GM21825 (cell line): ENCODE results near the gene CHST3.
"Not testable (repeated sequence)": the region's sequence is repeated elsewhere in the genome, so short reads cannot be mapped to it uniquely, and the experiment has no call there.

Experiments used
- ATAC-seq: cut with Tn5 transposase; IDR thresholded peaks from one replicate; pipeline ENCODE4 v1.9.1; 2021; ENCODE audit warnings: mild to moderate bottlenecking, moderate library complexity; ENCODE audit not compliant: unreplicated experiment

CHST3 gene

DNA sequence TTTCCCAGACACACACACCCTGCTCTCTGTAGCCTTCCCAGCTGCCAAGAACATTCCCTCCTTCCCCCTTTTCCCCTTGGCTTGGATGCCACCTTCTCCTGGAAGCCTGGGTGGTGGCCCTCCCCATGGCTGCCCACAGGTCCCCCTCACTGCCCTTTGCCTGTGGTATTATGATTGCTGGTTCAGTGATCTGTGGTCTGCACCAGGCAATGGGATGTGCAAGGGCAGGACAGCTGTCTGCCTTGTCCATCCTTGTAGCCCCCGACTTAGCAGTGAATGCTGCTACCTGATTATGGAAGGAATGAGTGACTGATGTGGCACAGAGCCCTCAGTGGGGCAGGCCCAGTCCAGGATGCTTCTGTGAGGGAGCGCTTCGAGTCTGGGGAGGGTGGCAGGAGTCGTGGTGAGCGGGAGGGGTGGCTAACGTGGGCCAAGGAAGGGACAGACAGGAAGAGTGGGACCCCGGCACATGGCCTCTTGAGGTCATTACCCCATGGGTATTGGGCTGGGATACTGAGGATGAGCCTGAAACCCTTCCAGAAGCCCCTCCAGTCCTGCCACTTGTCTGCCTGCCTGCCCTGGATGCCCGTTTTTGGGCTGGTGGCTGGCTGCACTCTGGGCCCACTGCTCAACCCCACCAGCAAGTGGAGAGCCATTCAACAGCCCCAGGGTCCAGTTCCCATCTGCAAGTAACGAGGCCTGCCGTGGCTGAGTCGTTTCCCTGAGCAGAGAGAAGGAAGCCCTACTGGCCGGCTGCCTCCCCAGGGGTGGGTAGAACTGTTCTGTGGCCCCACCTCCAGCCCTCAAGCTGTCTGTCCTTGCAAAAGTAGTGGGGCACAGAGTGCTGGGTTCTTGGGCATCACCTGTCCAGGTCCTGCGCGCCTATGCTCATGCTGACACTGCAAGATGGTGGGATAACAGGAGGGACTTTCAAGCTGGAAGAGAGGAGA is 8.8 kb downstream of the CHST3 start:
- no peak for ATAC-seq

DNA sequence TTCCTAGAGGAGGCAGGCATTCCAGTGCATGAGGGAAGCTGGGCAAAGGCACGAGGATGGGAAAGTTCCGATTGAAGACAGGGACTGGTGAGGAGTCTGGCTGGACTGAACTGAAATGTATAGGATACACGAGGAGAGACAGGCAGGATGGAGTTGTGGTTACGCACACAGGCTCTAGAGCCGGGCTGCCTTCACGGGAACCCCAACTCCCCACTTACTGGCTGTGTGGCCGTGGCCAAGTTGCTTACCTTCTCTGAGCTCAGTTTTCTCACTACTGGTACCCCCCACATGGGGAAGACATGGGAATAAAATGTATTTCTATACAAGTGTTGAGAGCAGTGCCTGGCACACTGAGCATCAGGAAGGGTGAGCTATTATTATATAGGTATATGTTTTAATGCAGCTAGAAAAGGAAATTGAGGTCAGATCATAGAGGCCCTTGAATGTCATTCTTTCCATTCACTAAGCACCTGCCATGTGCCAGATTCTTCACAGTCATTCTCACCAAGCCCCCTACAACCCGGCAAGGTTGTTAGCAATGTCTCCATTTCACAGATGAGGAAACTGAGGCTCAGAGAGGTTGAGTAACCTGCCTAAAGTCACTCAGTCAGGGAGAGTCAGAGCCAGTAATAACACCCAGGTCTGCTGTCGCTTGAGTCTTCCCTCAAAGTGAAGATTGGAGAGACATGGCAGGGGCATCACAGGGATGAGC is 9.7 kb downstream of the CHST3 start:
- no peak for ATAC-seq

DNA sequence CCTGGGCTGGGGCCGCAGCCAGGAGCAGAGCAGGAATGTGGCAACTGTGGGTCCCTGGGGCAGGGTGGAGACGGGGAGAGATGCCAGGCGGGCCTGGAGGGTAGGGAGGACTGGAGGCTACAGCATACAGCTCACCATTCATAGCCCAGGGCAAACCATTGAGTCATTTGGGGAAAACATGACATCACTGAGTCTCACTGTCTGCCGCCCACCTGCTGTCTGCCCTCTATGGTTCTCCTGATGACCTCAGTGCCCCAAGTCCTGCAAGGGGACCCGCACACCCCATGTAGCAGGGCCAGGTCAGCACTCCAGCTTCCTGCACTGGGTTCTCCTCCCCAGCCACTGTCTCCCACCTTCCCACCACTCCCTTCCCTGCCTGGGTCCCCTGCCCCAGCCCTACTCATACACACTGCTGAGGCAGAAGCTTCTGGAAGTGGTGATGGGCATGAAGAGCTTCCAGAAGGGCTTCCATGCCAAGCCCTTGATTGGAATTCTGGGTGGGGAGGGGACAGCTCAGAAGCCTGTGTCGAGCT is 10.4 kb downstream of the CHST3 start:
- ATAC-seq: no peak

DNA sequence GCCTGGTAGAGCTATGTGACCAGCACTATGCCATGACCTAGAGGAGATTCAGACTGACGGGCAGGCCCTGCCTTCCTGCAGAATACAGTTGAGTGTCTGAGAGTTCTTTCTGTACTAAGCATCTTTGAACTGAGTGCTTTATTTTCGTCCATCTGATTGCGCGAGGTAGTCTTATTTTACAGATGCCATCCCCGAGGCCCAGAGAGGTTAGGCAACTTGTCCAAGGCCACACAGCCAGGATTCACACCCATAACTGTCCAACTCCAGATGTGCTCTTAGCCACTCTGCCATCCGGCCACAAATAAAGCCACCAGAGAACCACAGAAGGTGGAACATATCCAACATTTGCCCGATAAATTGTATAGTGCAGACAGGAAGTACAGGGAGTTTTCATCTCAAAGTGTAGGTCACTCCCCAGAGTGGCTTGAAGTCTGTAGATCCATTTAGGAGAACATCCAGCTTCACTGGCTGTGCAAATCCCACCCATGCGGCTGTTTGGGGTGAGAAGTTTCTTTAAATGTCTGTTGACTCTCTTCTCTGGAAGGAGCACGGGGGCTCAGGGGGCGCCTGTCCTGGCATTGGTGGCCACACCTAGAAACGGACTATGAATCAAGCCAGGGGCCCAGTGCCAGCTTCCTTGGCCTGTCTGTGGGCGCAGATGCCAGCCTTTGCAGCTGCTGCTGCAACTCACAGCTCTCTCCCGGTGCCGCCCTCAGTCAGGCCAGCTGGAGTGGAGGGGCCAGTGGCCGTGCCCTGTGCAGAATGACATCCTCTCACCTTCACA is 11.1 kb downstream of the CHST3 start:
- ATAC-seq: no peak

DNA sequence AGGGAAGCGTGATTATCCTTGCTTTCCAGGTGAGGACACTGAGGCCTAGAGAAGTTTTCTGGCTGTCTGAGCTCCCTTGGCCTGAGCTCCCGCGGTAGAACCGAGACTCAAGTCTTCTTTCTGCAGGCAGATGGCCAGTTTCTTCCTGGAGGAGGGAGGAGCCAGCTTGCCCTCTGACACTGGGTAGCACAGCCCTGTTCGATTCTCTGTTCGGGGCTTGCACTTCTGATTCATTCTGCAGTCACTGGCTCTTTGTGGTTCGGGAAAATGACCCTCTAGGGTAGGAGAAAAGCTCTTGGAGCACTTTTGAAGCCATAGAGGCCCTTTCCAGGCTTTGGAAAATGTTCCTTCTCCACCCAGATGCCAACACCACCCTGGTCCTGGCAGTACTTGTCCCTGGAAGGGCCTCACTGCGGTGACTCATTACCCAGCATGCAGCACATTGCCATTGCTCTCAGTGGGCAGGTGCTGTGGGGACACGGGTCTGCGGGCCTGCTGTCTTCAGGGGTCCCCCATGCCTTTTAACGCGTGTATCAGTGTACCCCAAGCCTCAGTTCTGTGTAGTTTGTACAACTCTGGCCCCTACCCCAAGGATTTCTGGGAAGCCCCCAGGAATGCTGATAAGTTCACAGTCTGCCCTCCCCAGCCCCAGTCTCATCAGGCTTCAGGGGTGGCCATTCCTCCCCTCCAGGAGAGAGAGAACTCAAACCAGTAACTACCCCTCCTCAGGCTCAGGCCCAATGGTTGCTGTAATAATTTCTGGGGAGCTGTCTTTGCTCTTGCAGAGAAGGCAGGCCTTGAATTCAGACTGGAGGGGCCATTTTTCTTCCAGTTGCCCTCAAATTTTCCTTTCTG is 11.9 kb downstream of the CHST3 start:
- no peak for ATAC-seq

DNA sequence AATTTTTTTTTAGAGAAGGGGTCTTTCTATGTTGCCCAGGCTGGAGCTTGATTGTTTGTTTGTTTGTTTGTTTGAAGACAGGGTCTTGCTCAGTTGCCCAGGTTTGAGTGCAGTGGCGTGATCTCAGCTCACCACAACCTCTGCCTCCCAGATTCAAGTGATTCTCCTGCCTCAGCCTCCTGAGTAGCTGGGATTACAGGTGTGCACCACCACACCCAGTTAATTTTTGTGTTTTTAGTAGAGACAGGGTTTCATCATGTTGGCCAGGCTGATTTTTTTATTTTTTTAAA is 13.4 kb downstream of the CHST3 start:
- not testable (repeated sequence) for ATAC-seq

GRCh38 chr10:71978476-71978875 is 14.3 kb downstream of the CHST3 start:
- no peak for ATAC-seq

DNA sequence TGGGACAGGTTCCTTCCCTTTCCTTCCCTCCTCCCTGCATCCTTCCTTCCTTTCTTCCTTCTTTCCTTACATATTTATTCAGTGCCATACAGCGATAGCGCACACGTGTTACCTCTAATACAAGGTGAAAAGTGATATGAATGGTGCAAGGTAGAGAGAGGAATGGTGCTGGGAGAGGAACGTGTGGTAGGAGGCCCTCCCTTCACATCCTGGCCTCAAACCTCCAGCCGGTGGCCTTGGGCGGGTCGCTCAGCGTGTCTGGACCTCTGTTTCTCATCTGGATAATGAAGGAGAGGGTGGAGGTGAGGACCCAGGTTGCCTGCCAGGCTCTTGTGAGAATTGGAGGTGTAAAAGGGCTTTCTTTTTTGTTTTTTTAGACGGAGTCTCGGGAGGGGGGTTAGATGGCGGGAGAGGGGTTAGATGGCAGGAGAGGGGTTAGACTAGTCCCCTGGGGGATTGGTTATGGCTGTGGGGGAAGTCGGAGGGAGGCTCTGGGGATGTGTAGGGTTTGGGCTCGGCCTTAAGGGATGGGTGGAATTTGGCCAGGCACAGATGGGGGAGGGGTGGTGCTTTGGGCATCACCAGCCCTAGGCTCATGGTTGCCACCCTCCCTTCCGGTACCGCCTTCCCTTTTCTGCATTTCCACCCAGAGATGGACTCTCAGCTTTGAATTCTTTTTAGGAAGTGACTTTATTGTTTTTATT is 14.9 kb downstream of the CHST3 start:
- no peak for ATAC-seq

GRCh38 chr10:71979692-71980062 is 15.5 kb downstream of the CHST3 start:
- no peak for ATAC-seq

DNA sequence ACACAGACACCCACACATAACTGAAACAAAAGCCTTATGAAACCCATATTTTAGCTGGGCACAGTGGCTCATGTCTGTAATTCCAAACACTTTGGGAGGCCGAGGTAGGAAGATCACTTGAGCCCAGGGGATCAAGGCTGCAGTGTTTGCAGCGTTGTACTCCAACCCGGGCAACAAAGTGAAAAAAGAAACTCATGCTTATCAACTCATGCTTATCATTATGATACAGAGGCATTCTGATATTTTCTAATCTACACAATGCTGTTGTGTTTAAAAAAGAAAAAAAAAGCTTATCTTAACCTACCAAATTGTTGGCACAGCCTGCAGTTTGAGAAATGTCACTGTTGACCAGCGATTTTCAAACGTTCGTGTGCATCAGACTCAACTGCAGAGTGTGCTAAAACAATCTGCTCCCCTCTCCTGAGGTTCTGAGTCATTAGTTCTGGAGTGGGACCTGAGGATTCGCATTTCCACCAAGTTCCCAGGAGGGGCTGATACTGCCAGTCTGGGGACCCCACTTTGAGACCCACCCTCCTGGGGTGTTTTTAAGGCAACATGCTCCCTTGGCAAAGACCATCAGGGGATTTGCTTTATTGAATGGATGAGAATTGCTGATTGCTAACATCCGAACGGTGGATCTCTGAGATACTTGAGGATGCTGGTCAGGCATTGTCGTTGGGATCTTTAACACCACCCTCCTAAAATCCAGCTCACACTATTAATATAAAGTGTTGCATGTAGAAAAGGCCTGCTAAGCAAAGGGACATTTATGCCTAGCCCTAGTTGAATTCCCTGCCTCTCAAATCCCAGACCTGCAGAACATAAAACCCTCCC is 16.2 kb downstream of the CHST3 start:
- ATAC-seq: no peak

GRCh38 chr10:71981015-71981875 is 17.1 kb downstream of the CHST3 start:
- no peak for ATAC-seq

DNA sequence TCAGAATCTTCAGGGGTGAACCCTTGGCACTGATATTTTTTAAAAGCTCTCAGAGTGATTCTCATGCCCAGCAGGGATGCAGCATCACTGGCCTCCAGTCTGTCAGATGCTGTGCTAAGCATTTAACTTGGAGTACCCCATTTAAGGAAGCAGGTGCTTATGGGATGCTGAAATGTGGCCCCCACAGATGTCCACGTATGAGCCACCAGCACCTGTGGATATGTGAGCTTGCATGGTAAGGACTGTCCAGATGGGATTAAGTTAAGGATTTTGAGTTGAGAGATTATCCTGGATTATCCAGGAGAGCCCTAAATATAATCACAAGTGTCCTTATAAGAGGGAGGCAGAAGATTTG is 17.7 kb downstream of the CHST3 start:
- ATAC-seq: no peak

DNA sequence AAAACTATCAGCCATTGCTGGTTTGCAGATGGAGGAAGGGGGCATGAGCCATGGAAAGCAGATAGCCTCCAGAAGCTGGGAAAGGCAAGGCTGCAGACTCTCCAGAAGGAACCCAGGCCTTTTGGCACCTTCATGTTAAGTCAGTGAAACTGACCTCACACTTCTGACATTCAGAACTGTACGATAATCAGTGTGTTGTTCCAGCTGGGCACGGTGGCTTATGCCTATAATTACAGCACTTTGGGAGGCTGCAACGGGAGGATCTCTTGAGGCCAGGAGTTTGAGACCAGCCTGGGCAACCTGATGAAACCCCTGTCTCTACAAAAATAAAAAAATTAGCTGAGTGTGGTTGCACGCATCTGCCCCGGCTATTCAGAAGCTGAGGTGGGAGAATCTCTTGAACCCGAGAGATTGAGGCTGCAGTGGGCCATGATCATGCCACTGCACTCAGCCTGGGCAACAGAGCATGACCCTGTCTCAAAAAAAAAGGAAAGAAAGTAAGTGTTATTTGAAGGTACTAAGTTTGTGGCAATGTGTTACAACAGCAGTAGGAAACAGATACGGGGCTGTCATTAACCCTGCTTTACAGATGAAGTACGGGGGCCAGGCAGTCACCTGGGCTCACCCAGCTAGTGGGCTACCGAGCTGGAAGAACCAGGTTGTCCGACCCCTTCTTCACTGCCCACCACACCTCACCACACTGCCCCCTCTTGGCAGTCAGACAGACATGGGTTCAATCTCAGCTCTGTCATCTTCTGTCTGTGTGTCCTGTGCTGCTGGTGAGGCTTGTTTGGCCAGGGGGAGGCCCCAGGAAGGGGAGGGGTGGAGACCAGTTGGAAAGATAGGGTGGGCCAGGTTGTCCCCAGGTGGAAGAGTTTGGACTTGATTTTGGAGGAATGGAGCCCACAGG is 18.3 kb downstream of the CHST3 start:
- no peak for ATAC-seq

DNA sequence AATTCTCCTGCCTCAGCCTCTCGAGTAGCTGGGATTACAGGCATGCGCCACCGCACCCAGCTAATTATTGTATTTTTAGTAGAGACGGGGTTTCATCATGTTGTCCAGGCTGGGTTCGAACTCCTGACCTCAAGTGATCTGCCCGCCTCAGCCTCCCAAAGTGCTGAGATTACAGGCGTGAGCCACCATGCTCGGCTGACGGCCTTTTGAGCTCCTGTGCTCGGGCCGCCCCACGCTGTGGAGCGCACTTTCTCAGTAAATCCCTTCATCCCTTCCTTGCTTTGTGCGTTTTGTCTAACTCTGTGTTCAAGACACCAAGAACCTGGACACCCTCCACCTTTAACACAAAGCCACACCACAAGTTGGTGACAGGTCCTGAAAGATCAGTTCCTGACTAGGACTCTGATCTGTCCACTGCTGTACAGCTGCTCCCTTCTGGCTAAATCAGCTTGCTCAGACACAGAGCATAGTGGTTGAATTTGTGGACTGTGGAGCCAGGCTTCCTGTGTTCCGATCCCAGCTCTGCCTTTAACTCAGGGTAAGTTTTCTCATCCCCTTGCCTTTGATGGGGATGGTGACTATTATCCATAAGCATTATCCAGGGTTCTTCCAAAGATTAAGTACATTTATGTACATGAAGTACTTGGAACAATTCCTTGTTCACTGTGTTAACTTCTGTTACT is 20.1 kb downstream of the CHST3 start:
- ATAC-seq: no peak

GRCh38 chr10:71984809-71985388 is 20.7 kb downstream of the CHST3 start:
- no peak for ATAC-seq
